ENCODE measurements around the gene TSR1. TPM values are rescaled to one million over a fixed set of nuclear protein-coding genes. Genes with fewer than 3 reads are reported as not detected.

The TSR1 gene
- total RNA-seq, 1 experiment from 2014 or later: 70.3 TPM

DNA sequence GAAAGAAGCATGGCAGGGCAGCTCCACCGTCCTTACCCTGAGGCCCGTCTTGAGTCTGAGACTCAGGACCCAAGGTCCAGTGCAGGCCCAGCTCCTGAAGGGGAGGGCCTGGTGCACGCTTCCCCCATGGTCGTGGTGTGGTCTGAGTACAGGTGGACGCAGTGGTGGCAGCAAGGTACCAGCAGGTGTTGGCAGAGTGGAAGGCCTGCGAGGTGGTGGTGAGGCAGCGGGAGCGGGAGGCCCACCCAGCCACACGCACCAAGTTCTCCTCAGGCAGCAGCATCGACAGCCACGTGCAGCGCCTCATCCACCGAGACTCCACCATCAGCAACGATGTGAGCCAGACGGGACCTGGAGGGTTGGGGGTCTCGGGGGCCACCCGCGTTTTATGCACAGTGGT is 36.9 kb upstream of the TSR1 start:
- Histone ChIP-seq H3K27ac (ENCODE audit: low read length) (no peak overlapping the region), H4K20me1 (ENCODE audit: low read length) (no peaks in the 10 kb centered on the region), H3K36me3 (ENCODE audit: low read depth, low read length) (no peaks in the 10 kb centered on the region), H3K9ac (ENCODE audit: low read length) (no peak overlapping the region), H3K79me2 (ENCODE audit: low read length) (no peaks in the 10 kb centered on the region), H3F3A (ENCODE audit: low read length, unreplicated experiment) (no peaks in the 10 kb centered on the region), H3K9me3 (ENCODE audit: low read length) (no peaks in the 10 kb centered on the region), H3K4me1 (ENCODE audit: insufficient read depth, low read length) (no peaks in the 10 kb centered on the region), H3K4me2 (ENCODE audit: low read length) (no peak overlapping the region), H3K9me2 (replicated peaks; ENCODE audit: low read length) (no peaks in the 10 kb centered on the region), H2AFZ (ENCODE audit: low read length) (no peak overlapping the region), H3K27me3 (ENCODE audit: low read length) (no peaks in the 10 kb centered on the region), H3K4me3 (ENCODE audit: low read length) (no peak overlapping the region)
- DNase-seq (no peak), ATAC-seq (no peak)
- TF ChIP-seq, protein P1, sequence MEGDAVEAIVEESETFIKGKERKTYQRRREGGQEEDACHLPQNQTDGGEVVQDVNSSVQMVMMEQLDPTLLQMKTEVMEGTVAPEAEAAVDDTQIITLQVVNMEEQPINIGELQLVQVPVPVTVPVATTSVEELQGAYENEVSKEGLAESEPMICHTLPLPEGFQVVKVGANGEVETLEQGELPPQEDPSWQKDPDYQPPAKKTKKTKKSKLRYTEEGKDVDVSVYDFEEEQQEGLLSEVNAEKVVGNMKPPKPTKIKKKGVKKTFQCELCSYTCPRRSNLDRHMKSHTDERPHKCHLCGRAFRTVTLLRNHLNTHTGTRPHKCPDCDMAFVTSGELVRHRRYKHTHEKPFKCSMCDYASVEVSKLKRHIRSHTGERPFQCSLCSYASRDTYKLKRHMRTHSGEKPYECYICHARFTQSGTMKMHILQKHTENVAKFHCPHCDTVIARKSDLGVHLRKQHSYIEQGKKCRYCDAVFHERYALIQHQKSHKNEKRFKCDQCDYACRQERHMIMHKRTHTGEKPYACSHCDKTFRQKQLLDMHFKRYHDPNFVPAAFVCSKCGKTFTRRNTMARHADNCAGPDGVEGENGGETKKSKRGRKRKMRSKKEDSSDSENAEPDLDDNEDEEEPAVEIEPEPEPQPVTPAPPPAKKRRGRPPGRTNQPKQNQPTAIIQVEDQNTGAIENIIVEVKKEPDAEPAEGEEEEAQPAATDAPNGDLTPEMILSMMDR (conservative IDR thresholded peaks at IDR 0.05; ENCODE audit: low read depth, low read length): no peak
- no peak for TF ChIP-seq EZH2phosphoT487 (IDR thresholded peaks at IDR 0.05; ENCODE audit: borderline replicate concordance, low read length)
- no peak for TF ChIP-seq EZH2 (IDR thresholded peaks at IDR 0.05; ENCODE audit: low read length, unreplicated experiment)
- POLR2A ChIA-PET (ENCODE audit: unreplicated experiment): no interaction called here
- BruUV-seq (replicated peaks): no TSS peak
- CTCF ChIA-PET: no interaction called here
- intact Hi-C loops (cut with micrococcal nuclease): no loop called here

DNA sequence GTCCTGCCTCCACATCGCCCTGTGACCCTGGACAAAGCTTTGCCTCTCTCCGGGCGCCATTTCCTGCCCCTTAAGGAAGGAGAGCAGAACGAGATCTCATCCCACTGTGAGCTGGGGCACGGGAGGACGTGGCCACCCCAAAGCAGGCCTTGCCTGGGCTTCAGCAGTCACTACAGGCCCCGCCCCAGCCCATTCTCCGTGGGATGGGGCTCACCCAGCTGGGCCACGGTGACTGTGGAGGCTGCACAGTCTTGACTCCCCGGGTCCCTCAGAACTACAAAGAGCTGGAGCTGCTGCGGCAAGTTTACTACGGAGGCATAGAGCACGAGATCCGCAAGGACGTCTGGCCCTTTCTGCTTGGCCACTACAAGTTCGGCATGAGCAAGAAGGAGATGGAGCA is 36.4 kb upstream of the TSR1 start:
- Histone ChIP-seq H4K20me1 (ENCODE audit: low read length) (no peaks in the 10 kb centered on the region), H3K9me3 (ENCODE audit: low read length) (no peaks in the 10 kb centered on the region), H3K4me1 (ENCODE audit: insufficient read depth, low read length) (no peaks in the 10 kb centered on the region), H3K4me3 (ENCODE audit: low read length) (no peak overlapping the region), H2AFZ (ENCODE audit: low read length) (no peak overlapping the region), H3K36me3 (ENCODE audit: low read depth, low read length) (no peaks in the 10 kb centered on the region), H3K79me2 (ENCODE audit: low read length) (no peaks in the 10 kb centered on the region), H3K4me2 (ENCODE audit: low read length) (no peak overlapping the region), H3F3A (ENCODE audit: low read length, unreplicated experiment) (no peaks in the 10 kb centered on the region), H3K9me2 (replicated peaks; ENCODE audit: low read length) (no peaks in the 10 kb centered on the region), H3K27me3 (ENCODE audit: low read length) (no peaks in the 10 kb centered on the region), H3K9ac (ENCODE audit: low read length) (no peak overlapping the region), H3K27ac (ENCODE audit: low read length) (no peak overlapping the region)
- TF ChIP-seq EZH2phosphoT487 (IDR thresholded peaks at IDR 0.05; ENCODE audit: borderline replicate concordance, low read length) (no peak), EZH2 (IDR thresholded peaks at IDR 0.05; ENCODE audit: low read length, unreplicated experiment) (no peak)
- TF ChIP-seq, protein P1 (conservative IDR thresholded peaks at IDR 0.05; ENCODE audit: low read depth, low read length): no peak
- BruUV-seq (replicated peaks): no TSS peak
- CTCF ChIA-PET: no interaction called here
- DNase-seq (no peak), ATAC-seq (no peak)
- intact Hi-C loops (cut with micrococcal nuclease): no loop called here
- POLR2A ChIA-PET (ENCODE audit: unreplicated experiment): no interaction called here

DNA sequence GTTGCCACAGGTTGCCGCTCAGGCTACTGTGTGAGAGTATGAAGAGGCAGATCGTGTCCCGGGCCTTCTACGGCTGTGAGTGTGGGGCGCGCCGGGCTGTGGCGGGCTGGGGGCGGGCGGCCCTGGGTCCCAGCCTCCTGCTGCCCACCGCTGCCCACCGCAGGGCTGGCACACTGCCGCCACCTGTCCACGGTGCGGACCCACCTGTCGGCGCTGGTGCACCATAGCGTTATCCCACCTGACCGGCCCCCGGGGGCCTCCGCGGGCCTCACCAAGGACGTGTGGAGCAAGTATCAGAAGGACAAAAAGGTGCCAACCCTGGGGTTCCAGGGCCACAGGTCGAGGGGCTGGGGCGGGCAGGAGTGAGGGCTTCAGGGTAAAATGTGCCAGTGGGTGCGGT is 35.9 kb upstream of the TSR1 start:
- ChIA-PET POLR2A (ENCODE audit: unreplicated experiment) (no interaction called here), CTCF (no interaction called here)
- no peak for ATAC-seq

More for the DNA sequence above, 35.9 kb upstream of the TSR1 start:
- Histone ChIP-seq H3K36me3 (ENCODE audit: low read depth, low read length) (no peaks in the 10 kb centered on the region), H3K9ac (ENCODE audit: low read length) (no peak overlapping the region), H3F3A (ENCODE audit: low read length, unreplicated experiment) (no peaks in the 10 kb centered on the region), H3K4me2 (ENCODE audit: low read length) (no peak overlapping the region), H3K27me3 (ENCODE audit: low read length) (no peaks in the 10 kb centered on the region), H2AFZ (ENCODE audit: low read length) (no peak overlapping the region), H3K79me2 (ENCODE audit: low read length) (no peaks in the 10 kb centered on the region), H3K27ac (ENCODE audit: low read length) (no peak overlapping the region), H3K9me3 (ENCODE audit: low read length) (no peaks in the 10 kb centered on the region), H3K4me3 (ENCODE audit: low read length) (no peak overlapping the region), H3K9me2 (replicated peaks; ENCODE audit: low read length) (no peaks in the 10 kb centered on the region), H3K4me1 (ENCODE audit: insufficient read depth, low read length) (no peaks in the 10 kb centered on the region), H4K20me1 (ENCODE audit: low read length) (no peaks in the 10 kb centered on the region)
- intact Hi-C loops (cut with micrococcal nuclease): no loop called here
- BruUV-seq (replicated peaks): no TSS peak
- no peak for DNase-seq
- TF ChIP-seq, protein P1 (conservative IDR thresholded peaks at IDR 0.05; ENCODE audit: low read depth, low read length): no peak
- TF ChIP-seq EZH2 (IDR thresholded peaks at IDR 0.05; ENCODE audit: low read length, unreplicated experiment): no peak
- no peak for TF ChIP-seq EZH2phosphoT487 (IDR thresholded peaks at IDR 0.05; ENCODE audit: borderline replicate concordance, low read length)

Data from PC-3 (cell line).